Measurements from ENCODE around the gene FOXS1. TPM values are rescaled to one million over a fixed set of nuclear protein-coding genes. Genes with fewer than 3 reads are reported as not detected.

FOXS1 gene
- total RNA-seq, 3 donors from 2014 or later: 0.60 TPM; not detected in 2

DNA sequence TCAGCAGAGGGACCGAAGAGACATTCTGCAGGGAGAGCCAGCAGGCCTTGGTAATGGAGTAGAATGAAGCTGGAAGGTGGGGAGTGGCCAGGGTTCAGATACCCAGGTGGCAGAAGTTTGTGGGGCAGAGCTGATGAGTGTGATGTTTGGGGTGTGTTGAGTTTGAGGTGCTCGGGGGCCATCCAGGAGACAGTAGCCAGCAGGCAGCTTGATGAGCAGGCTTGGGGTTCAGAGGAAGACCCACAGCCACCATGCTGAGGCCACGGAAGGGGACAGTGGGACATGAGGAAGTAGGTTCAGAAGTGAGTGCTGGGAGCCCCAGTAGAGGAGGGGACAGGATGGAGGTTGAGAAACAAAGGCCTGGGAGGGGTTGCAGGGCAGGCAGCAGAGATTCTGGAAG is 11.1 kb upstream of the FOXS1 start:
- TF ChIP-seq, protein P1, sequence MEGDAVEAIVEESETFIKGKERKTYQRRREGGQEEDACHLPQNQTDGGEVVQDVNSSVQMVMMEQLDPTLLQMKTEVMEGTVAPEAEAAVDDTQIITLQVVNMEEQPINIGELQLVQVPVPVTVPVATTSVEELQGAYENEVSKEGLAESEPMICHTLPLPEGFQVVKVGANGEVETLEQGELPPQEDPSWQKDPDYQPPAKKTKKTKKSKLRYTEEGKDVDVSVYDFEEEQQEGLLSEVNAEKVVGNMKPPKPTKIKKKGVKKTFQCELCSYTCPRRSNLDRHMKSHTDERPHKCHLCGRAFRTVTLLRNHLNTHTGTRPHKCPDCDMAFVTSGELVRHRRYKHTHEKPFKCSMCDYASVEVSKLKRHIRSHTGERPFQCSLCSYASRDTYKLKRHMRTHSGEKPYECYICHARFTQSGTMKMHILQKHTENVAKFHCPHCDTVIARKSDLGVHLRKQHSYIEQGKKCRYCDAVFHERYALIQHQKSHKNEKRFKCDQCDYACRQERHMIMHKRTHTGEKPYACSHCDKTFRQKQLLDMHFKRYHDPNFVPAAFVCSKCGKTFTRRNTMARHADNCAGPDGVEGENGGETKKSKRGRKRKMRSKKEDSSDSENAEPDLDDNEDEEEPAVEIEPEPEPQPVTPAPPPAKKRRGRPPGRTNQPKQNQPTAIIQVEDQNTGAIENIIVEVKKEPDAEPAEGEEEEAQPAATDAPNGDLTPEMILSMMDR (IDR thresholded peaks at IDR 0.05): no peak
- ATAC-seq (no peak), DNase-seq (no peak)
- H3K9me3 ChIP-seq: no peaks in the 10 kb centered on the region
- no peaks in the 10 kb centered on the region for H3K36me3 ChIP-seq (ENCODE audit: low read depth)
- H3K4me1 ChIP-seq (ENCODE audit: low read depth): peaks cover 9% of the 10 kb centered on the region
- intact Hi-C loops (cut with DNase I, micrococcal nuclease): loop anchor here in 1 of 2 donors (10.0 kb wide), 1 partner anchor 98 kb away; the partner anchor contains the start of gene PDRG1
- no peak overlapping the region for H3K4me3 ChIP-seq

DNA sequence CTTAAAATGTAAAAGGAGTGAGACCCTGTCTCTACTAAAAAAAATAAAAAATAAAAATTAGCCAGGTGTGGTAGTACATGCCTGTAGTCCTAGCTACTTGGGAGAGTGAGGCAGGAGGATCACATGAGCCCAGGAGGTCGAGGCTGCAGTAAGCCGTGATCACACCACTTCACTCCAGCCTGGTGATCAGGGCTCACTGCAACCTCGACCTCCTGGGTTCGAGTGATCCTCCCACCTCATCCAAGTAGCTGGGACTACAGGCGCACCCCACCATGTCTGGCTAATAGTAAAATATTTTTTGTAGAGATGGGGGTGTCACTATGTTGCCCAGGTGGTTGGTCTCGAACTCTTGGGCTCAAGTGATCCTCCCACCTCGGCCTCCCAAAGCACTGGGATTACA is 8.1 kb upstream of the FOXS1 start:
- ATAC-seq (no peak), DNase-seq (no peak)
- TF ChIP-seq, protein P1 (IDR thresholded peaks at IDR 0.05): no peak
- Histone ChIP-seq H3K36me3 (ENCODE audit: low read depth) (no peaks in the 10 kb centered on the region), H3K9me3 (no peaks in the 10 kb centered on the region), H3K4me3 (no peak overlapping the region), H3K4me1 (ENCODE audit: low read depth) (peaks cover 3% of the 10 kb centered on the region)
- intact Hi-C loops (cut with DNase I, micrococcal nuclease): loop anchor here in 1 of 2 donors (10.0 kb wide), 1 partner anchor 101 kb away; the partner anchor contains the start of gene PDRG1

DNA sequence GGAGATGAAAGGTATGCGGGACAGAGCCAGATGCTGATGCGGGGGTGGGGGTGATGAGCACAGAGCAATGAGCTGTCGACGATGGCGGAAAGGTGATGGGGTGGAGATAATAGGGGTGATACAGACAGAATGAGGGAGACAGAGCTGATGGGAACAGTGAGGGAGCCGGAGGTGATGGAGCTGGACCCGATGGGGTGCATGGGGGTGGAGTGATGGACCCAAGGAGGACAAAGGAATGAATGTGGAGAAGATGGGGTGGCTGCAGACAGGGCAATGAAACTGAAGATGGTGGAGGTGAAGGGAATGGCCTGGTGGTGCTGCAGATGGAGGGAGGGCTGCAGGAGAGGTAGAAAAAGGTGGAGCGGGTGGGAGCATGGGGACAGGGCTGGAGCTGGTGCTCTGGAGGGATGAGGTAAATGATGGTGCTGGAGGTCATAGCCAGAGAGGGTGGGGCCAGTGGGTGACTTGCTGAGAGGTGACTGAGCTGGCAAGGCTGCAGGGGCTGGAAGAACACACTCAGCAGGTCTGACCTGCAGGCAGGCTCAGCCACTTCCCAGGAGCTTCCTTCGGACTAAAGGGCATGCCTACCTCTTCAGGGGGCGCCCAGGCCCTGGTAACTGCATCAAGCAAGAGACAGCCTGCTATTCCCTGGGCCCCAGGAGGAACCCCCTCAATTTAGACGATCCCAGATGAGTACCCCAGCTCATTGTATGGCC is 6.0 kb upstream of the FOXS1 start:
- Histone ChIP-seq H3K4me1 (ENCODE audit: low read depth) (peaks cover 3% of the 10 kb centered on the region), H3K4me3 (no peak overlapping the region), H3K9me3 (no peaks in the 10 kb centered on the region), H3K36me3 (ENCODE audit: low read depth) (no peaks in the 10 kb centered on the region)
- intact Hi-C loops (cut with DNase I, micrococcal nuclease): loop anchor here in 1 of 2 donors (10.0 kb wide), 1 partner anchor 103 kb away; the partner anchor contains the start of gene PDRG1
- ATAC-seq: no peak
- no peak for DNase-seq
- TF ChIP-seq, protein P1 (IDR thresholded peaks at IDR 0.05): no peak

DNA sequence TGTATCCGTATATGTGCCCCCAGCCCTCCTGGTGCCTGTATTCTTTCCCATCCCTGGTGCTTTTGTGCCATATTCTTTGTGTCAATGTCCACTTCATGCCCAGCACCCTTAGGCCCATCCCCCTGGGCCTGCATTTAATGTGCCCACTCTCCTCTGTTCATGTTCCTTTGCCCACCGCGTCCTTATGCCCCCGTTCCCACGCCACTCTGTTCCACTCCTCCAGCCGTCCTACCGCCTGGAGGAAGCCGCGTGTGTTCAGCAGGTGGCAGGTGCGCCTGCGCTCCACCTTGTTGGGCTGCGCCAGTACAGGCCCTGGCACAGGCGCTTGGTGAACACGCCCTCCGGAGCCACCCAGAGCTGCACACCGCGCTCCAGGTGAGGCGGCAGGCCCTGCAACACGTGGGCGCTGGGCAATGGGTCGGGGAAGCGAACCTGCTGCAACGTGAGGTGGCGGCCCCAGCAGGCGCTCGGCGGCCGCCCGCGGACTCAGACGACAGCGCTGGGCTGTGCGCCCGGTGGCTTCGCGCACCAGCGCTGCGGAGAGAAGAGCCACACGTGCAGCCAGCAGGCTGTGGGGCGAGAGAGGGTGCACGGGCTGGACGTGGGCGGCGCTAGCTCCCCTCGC is 4.0 kb upstream of the FOXS1 start:
- Histone ChIP-seq H3K4me1 (ENCODE audit: low read depth) (peaks cover 3% of the 10 kb centered on the region), H3K36me3 (ENCODE audit: low read depth) (no peaks in the 10 kb centered on the region), H3K9me3 (no peaks in the 10 kb centered on the region), H3K4me3 (no peak overlapping the region)
- intact Hi-C loops (cut with DNase I, micrococcal nuclease): no loop called here
- DNase-seq (peak; percentile 59 to 77 (median 71)), ATAC-seq (peak; percentile 87)
- TF ChIP-seq, protein P1 (IDR thresholded peaks at IDR 0.05): no peak

DNA sequence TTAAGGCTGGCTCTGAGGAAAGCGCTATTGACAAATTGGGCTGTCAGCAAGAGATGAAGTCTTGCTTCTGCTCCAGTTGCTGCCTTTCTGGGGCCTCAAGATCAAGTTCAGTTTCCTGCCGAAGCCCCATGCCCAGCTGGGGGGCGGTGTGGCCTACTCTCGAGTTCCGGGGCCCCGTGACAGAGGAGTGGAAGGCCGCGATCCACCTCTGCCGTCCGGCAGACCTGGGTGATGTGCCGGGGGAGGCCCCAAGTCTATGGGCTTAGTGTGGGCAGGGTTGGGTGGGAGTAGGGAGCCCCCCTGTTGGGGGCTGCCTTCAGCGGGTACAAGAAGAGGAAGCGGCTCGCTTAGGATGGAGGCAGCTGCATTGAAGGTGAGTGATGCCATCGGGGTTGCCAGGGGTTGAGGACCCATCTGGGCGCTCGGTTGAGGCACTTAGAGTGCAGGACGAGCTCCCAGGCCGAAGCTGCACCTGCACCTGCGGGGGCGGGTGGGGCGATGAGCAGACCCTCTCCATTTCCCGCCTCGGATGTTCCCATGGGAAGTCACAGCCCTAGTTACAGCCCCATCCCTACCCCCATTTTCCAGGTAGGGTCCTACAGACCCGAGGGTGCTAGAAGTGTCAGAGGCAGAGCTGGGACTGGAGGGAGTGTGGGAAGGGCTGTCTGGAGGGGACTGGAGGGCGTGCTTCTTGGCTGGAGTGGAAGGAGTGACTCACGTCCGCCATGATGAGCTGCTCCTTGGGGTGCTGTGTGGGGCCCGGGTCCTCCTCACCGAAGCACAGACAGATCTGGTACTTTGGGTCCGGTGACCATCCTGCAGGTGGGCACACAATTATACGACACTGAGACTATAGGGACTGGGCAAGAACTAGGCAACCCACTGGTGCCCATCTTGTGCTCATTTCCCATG is 2.9 kb upstream of the FOXS1 start:
- Histone ChIP-seq H3K9me3 (no peaks in the 10 kb centered on the region), H3K4me3 (no peak overlapping the region), H3K36me3 (ENCODE audit: low read depth) (no peaks in the 10 kb centered on the region), H3K4me1 (ENCODE audit: low read depth) (peaks cover 3% of the 10 kb centered on the region)
- no peak for DNase-seq
- no peak for ATAC-seq
- intact Hi-C loops (cut with DNase I, micrococcal nuclease): no loop called here
- TF ChIP-seq, protein P1 (IDR thresholded peaks at IDR 0.05): no peak

Data from mucosa of descending colon (tissue), 3 donors.